K562 (cell line): ENCODE results near the gene FAM200A. TPM values are rescaled to one million over a fixed set of nuclear protein-coding genes. Genes with fewer than 3 reads are reported as not detected.

Experiments used
- ARHGAP35 ChIP-seq: fragments of 450-650 bp; IDR thresholded peaks from 2 replicates; pipeline ENCODE4 v1.6.1; 2018; ENCODE audit not compliant: partially characterized antibody
- ESRRB ChIP-seq: fragments of 250-450 bp; sonication (Bioruptor Pico); IDR thresholded peaks from 2 replicates; pipeline ENCODE4 v1.5.0; 2020; ENCODE audit warnings: mild to moderate bottlenecking, moderate library complexity, borderline replicate concordance
- ETV5 ChIP-seq: sonication (generic); formaldehyde crosslinking; IDR thresholded peaks from 2 replicates; pipeline ENCODE4 v1.4.0; 2020; ENCODE audit warnings: low read depth, mild to moderate bottlenecking, missing genetic modification reagents
- EZH2 ChIP-seq: IDR thresholded peaks from 2 replicates; pipeline ENCODE4 v1.6.1; 2012; ENCODE audit warnings: low read depth, mild to moderate bottlenecking, inconsistent platforms, low read length, borderline replicate concordance
- MTA2 ChIP-seq: fragments of 450-650 bp; IDR thresholded peaks from 2 replicates; pipeline ENCODE4 v1.6.1; 2016; ENCODE audit warnings: low read depth
- NFRKB ChIP-seq: fragments of 450-650 bp; IDR thresholded peaks from 2 replicates; pipeline ENCODE4 v1.6.1; 2016; ENCODE audit warnings: low read depth
- NR2C1 ChIP-seq, 2 experiments: fragments of 450-650 bp; IDR thresholded peaks; 2 replicates each; pipeline ENCODE4 v1.6.1; 2017; ENCODE audit warnings: mild to moderate bottlenecking in 2 of 2, antibody characterized with exemption in 1 of 2, inconsistent platforms in 1 of 2, missing compliant biosample characterization in 1 of 2, missing genetic modification characterization in 1 of 2
- PCBP1 ChIP-seq: fragments of 200-400 bp; formaldehyde crosslinking; IDR thresholded peaks from 2 replicates; pipeline ENCODE4 v1.6.1; 2018; ENCODE audit warnings: mild to moderate bottlenecking, low read depth, low read length; ENCODE audit not compliant: poor library complexity, severe bottlenecking
- PPARD ChIP-seq: fragments of 250-450 bp; sonication (Bioruptor Pico); IDR thresholded peaks from 2 replicates; pipeline ENCODE4 v1.8.0; 2022; ENCODE audit warnings: inconsistent platforms, mild to moderate bottlenecking, moderate library complexity
- RAD21 ChIP-seq, 2 experiments: fragments of 250-450 bp in 1 of 2; fragments of 450-650 bp in 1 of 2; sonication (Bioruptor Pico) in 1 of 2; formaldehyde crosslinking in 1 of 2; IDR thresholded peaks in 1 of 2; conservative IDR thresholded peaks in 1 of 2; 2 replicates each; pipeline versions ENCODE4 v1.4.0 to v1.8.0; 2020 to 2022; ENCODE audit warnings: mild to moderate bottlenecking in 2 of 2, moderate library complexity in 1 of 2
- RCOR1 ChIP-seq, 2 experiments: IDR thresholded peaks; 2 replicates each; pipeline ENCODE4 v1.6.1; 2012; ENCODE audit warnings: low read depth in 2 of 2, low read length in 2 of 2, borderline replicate concordance in 1 of 2, improper control_type of control experiment in 1 of 2
- SIN3A ChIP-seq, 2 experiments: fragments of 150-350 bp in 1 of 2; IDR thresholded peaks; 2 replicates each; pipeline ENCODE4 v1.6.1; 2011 to 2016; ENCODE audit warnings: borderline replicate concordance in 2 of 2, low read depth in 2 of 2, low read length in 2 of 2, mild to moderate bottlenecking in 2 of 2, moderate library complexity in 2 of 2; ENCODE audit not compliant: control insufficient read depth in 1 of 2
- SMAD3 ChIP-seq: fragments of 450-650 bp; formaldehyde crosslinking; conservative IDR thresholded peaks from 2 replicates; pipeline ENCODE4 v1.4.0; 2020; ENCODE audit warnings: mild to moderate bottlenecking
- TBL1XR1 ChIP-seq, 2 experiments: IDR thresholded peaks; 2 replicates each; pipeline ENCODE4 v1.6.1; 2012; ENCODE audit warnings: improper control_type of control experiment in 2 of 2, low read length in 2 of 2, mild to moderate bottlenecking in 1 of 2
- ZFX ChIP-seq: sonication (generic); formaldehyde crosslinking; IDR thresholded peaks from 2 replicates; pipeline ENCODE4 v1.8.0; 2022; ENCODE audit warnings: mild to moderate bottlenecking, missing genetic modification reagents, moderate library complexity
- ZKSCAN8 ChIP-seq: fragments of 200-800 bp; sonication (Bioruptor generic); IDR thresholded peaks from 2 replicates; pipeline ENCODE4 v1.6.1; 2016; ENCODE audit warnings: missing genetic modification characterization, missing compliant biosample characterization
- ZNF3 ChIP-seq: fragments of 250-450 bp; sonication (Bioruptor Pico); IDR thresholded peaks from 2 replicates; pipeline ENCODE4 v1.5.0; 2021; ENCODE audit warnings: mild to moderate bottlenecking, moderate library complexity
- polyA plus RNA-seq, 8 experiments: library from polyadenylated mRNA; depleted of rRNA in 4 of 8; stranded (reverse) in 5 of 8; unstranded in 3 of 8; fragments of >200 nt; fragmentation: Nextera tagmentation in 2 of 8; fragmentation: Illumina TruSeq in 1 of 8; extraction: Ambion mirVana in 2 of 8; extraction: Trizol in 1 of 8; gene quantifications; 2 replicates each; pipeline versions ENCODE4 v1.2.1 to v1.2.3, GENCODE V29; 2011 to 2014; ENCODE audit warnings: inconsistent platforms in 1 of 8, missing spikeins in 1 of 8
- total RNA-seq, 7 experiments: library from RNA; depleted of rRNA in 6 of 7; stranded (reverse); fragments of >200 nt in 6 of 7; fragmentation: Illumina TruSeq in 2 of 7; extraction: Trizol in 2 of 7; gene quantifications; 2 replicates each; pipeline versions ENCODE4 v1.2.1 to v1.2.3, GENCODE V29; 2011 to 2021; ENCODE audit warnings: low replicate concordance in 1 of 7
- TF ChIP-seq, protein P1 (sequence below): sonication (generic); formaldehyde crosslinking; IDR thresholded peaks from 2 replicates; pipeline ENCODE4 v1.8.0; 2022; ENCODE audit warnings: missing genetic modification reagents, mild to moderate bottlenecking, borderline replicate concordance
- TF ChIP-seq, protein P2 (sequence below): fragments of 200-800 bp; sonication (Bioruptor generic); IDR thresholded peaks from 2 replicates; pipeline ENCODE4 v1.6.1; 2016; ENCODE audit warnings: missing genetic modification characterization, missing compliant biosample characterization

Gene FAM200A
- total and polyA plus RNA-seq, 9 of the 15 experiments (the other 6 are each of a cell fraction or from before 2014, with no cell fraction given), result 3.3 to 11.2 (median 8.3) TPM

DNA sequence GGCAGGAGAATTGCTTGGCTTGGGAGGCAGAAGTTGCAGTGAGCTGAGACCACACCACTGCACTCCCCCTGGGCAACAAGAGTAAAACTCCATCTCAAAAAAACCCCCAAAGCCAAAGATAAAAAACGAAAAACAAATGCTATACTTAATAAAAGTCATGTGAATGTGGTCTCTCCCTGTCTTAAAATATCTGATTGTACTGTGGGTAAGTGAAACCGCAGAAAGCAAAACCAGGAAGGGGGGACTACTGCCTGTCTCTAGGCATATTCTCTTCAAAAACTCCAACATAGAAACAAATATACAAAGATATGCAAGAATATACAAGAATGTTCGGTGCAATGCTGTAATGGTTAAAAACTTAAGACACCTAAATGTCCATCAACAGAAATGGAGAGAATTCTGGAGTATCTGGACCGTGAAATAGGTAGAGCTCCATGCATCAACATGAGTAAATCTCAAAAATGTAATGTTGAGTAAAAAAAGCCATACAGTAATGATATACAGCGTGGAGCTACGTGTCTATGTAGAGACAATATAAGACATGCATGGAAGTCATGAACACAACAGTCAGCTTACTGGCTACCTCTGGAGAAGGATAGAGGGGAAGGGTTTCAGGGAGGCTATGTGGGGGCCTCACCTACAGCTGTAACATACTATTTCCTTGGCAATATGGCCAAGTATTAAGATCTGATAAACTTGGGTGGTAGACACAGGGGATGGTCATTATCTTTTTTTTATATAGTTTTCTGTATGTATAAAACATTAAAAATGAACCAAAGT, 54.0 kb downstream of the FAM200A start (continued):
- TF ChIP-seq, protein P1, sequence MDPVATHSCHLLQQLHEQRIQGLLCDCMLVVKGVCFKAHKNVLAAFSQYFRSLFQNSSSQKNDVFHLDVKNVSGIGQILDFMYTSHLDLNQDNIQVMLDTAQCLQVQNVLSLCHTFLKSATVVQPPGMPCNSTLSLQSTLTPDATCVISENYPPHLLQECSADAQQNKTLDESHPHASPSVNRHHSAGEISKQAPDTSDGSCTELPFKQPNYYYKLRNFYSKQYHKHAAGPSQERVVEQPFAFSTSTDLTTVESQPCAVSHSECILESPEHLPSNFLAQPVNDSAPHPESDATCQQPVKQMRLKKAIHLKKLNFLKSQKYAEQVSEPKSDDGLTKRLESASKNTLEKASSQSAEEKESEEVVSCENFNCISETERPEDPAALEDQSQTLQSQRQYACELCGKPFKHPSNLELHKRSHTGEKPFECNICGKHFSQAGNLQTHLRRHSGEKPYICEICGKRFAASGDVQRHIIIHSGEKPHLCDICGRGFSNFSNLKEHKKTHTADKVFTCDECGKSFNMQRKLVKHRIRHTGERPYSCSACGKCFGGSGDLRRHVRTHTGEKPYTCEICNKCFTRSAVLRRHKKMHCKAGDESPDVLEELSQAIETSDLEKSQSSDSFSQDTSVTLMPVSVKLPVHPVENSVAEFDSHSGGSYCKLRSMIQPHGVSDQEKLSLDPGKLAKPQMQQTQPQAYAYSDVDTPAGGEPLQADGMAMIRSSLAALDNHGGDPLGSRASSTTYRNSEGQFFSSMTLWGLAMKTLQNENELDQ (CRISPR knock-in tag), result no peak
- TF ChIP-seq MTA2, result no peak
- no peak for TF ChIP-seq RAD21 (CRISPR knock-in tag; conservative IDR thresholded peaks at IDR 0.05 in 1 of 2, IDR thresholded peaks at IDR 0.05 in 1 of 2)
- TF ChIP-seq, protein P2, sequence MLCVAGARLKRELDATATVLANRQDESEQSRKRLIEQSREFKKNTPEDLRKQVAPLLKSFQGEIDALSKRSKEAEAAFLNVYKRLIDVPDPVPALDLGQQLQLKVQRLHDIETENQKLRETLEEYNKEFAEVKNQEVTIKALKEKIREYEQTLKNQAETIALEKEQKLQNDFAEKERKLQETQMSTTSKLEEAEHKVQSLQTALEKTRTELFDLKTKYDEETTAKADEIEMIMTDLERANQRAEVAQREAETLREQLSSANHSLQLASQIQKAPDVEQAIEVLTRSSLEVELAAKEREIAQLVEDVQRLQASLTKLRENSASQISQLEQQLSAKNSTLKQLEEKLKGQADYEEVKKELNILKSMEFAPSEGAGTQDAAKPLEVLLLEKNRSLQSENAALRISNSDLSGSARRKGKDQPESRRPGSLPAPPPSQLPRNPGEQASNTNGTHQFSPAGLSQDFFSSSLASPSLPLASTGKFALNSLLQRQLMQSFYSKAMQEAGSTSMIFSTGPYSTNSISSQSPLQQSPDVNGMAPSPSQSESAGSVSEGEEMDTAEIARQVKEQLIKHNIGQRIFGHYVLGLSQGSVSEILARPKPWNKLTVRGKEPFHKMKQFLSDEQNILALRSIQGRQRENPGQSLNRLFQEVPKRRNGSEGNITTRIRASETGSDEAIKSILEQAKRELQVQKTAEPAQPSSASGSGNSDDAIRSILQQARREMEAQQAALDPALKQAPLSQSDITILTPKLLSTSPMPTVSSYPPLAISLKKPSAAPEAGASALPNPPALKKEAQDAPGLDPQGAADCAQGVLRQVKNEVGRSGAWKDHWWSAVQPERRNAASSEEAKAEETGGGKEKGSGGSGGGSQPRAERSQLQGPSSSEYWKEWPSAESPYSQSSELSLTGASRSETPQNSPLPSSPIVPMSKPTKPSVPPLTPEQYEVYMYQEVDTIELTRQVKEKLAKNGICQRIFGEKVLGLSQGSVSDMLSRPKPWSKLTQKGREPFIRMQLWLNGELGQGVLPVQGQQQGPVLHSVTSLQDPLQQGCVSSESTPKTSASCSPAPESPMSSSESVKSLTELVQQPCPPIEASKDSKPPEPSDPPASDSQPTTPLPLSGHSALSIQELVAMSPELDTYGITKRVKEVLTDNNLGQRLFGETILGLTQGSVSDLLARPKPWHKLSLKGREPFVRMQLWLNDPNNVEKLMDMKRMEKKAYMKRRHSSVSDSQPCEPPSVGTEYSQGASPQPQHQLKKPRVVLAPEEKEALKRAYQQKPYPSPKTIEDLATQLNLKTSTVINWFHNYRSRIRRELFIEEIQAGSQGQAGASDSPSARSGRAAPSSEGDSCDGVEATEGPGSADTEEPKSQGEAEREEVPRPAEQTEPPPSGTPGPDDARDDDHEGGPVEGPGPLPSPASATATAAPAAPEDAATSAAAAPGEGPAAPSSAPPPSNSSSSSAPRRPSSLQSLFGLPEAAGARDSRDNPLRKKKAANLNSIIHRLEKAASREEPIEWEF, result no peak
- TF ChIP-seq ARHGAP35, result no peak
- no peak for TF ChIP-seq ESRRB (CRISPR knock-in tag)
- no peak for TF ChIP-seq RCOR1 (IDR thresholded peaks at IDR 0.05; ENCODE audit: borderline replicate concordance in 1 of 2, low read depth in 2 of 2, low read length in 2 of 2)
- TF ChIP-seq ZKSCAN8 (CRISPR knock-in tag), result no peak
- no peak for TF ChIP-seq ETV5
- 0 out of 4 replicates have a peak, but pooled peaks of 1 of the 2 experiments have one; percentile 37 for TF ChIP-seq SIN3A (IDR thresholded peaks at IDR 0.05; ENCODE audit: borderline replicate concordance in 2 of 2, control insufficient read depth in 1 of 2, low read depth in 2 of 2, low read length in 2 of 2)
- TF ChIP-seq ZFX (CRISPR knock-in tag), result peak; percentile 28; the same call in 1 of the 2 replicates
- no peak for TF ChIP-seq PCBP1
- TF ChIP-seq TBL1XR1 (IDR thresholded peaks at IDR 0.05; ENCODE audit: low read length in 2 of 2), result no peak
- TF ChIP-seq PPARD (CRISPR knock-in tag), result no peak
- no peak for TF ChIP-seq SMAD3 (CRISPR knock-in tag)
- no peak for TF ChIP-seq ZNF3 (CRISPR knock-in tag)
- no peak for TF ChIP-seq EZH2
- TF ChIP-seq NR2C1 (IDR thresholded peaks at IDR 0.05), result no peak
- TF ChIP-seq NR2C1 (tag; IDR thresholded peaks at IDR 0.05), result no peak
- no peak for TF ChIP-seq NFRKB
